Skeletal muscle tissue (tissue), 4 donors: Measurements from ENCODE around the gene DHX34. TPM values are rescaled to one million over a fixed set of nuclear protein-coding genes. Genes with fewer than 3 reads are reported as not detected.
"Not testable (repeated sequence)": the region's sequence is repeated elsewhere in the genome, so short reads cannot be mapped to it uniquely, and the experiment has no call there.

Experiments used
- H3K27ac ChIP-seq: one replicate; pipeline ENCODE4 v1.7.0; 2013; ENCODE audit warnings: mild to moderate bottlenecking, low read depth, low read length, inconsistent platforms
- H3K27me3 ChIP-seq, 3 donors: one replicate each; pipeline ENCODE4 v1.7.0; 2013; ENCODE audit warnings: low read length in 3 of 3; ENCODE audit not compliant: control insufficient read depth in 3 of 3, insufficient read depth in 3 of 3
- H3K36me3 ChIP-seq, 3 donors: one replicate each; pipeline ENCODE4 v1.7.0; 2013; ENCODE audit warnings: low read length in 3 of 3; ENCODE audit not compliant: control insufficient read depth in 3 of 3, insufficient read depth in 3 of 3
- H3K4me1 ChIP-seq, 3 donors: one replicate each; pipeline ENCODE4 v1.7.0; 2013; ENCODE audit warnings: low read length in 3 of 3, mild to moderate bottlenecking in 3 of 3; ENCODE audit not compliant: control insufficient read depth in 3 of 3, insufficient read depth in 3 of 3
- H3K4me3 ChIP-seq, 3 donors: one replicate each; pipeline ENCODE4 v1.7.0; 2013; ENCODE audit warnings: low read length in 3 of 3
- H3K9ac ChIP-seq, 3 donors: one replicate each; pipeline ENCODE4 v1.7.0; 2013; ENCODE audit warnings: low read length in 3 of 3, mild to moderate bottlenecking in 3 of 3, moderate library complexity in 2 of 3, low read depth in 1 of 3
- H3K9me3 ChIP-seq, 3 donors: one replicate each; pipeline ENCODE4 v1.7.0; 2013; ENCODE audit warnings: low read length in 3 of 3; ENCODE audit not compliant: control insufficient read depth in 3 of 3
- total RNA-seq: library from RNA; depleted of rRNA; stranded (reverse); fragments of >200 nt; gene quantifications from one replicate; pipeline ENCODE4 v1.2.3, GENCODE V29; 2014
- donor health status: Osteomylitis.

DHX34 gene
- total RNA-seq, 1 donor from 2014 or later = 7.8 TPM

DNA sequence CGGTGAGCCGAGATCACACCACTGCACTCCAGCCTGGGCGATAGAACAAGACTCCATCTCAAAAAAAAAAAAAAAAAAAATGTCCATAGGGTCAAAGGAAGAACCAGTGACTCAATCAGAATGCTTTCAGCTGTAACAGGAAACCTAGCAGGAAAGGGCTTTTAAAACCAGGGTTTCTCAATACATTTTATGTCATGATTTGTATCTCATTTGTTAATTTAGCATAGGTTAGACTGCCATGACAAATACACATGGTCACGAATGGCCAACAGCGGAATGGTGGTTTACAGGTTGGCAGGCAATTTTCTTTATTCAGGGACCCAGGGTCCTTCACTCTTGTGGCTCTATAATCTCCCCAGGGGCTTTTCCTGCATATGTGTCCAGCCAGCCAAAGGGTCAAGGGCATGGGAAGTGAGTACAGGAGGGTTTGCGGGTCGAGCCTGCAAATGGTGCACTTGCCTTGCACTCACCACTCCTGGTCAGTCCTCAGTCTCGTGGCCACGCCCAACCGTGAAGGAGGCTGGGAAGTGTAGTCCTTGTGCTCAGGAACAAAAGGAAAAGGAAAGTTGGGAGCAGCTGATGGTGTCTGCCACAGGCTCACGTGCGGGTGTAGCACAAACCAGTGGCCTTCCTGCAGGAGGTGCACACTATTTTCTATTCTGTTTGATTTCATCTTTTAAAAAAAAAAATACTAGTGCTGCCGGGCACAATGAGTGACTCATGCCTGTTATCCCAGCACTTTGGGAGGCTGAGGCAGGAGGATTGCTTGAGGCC, 14.8 kb downstream of the DHX34 start:
- Histone ChIP-seq H3K9me3 (no peaks in the 10 kb centered on the region), H3K4me1 (no peaks in the 10 kb centered on the region), H3K27ac (no peak overlapping the region), H3K36me3 (peaks cover 41 to 51% (median 42%) of the 10 kb centered on the region in 3 donors), H3K4me3 (no peak overlapping the region), H3K27me3 (no peaks in the 10 kb centered on the region), H3K9ac (no peak overlapping the region)

DNA sequence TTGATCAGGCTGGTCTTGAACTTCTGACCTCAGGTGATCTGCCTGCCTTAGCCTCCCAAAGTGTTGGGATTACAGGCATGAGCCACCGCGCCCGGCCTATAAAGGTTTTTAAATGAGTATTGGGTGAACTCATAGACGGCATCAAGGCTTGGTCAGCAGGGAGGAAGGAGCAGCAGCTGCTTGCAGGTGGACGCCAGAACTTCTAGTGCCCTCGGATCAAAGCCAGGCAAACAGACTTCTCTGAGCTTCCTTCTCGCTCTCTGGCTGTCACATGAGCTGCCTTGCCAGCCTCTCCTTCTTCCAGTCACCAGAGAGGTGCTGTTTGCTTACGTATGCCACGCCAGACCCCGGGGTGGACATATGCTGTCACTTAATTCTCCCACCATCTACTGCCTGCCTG, 16.3 kb downstream of the DHX34 start:
- H3K27ac ChIP-seq, H3K9me3 ChIP-seq, H3K27me3 ChIP-seq, H3K9ac ChIP-seq, H3K4me1 ChIP-seq, H3K4me3 ChIP-seq: not testable (repeated sequence)
- H3K36me3 ChIP-seq = peaks cover 42 to 51% (median 43%) of the 10 kb centered on the region in 3 donors

DNA sequence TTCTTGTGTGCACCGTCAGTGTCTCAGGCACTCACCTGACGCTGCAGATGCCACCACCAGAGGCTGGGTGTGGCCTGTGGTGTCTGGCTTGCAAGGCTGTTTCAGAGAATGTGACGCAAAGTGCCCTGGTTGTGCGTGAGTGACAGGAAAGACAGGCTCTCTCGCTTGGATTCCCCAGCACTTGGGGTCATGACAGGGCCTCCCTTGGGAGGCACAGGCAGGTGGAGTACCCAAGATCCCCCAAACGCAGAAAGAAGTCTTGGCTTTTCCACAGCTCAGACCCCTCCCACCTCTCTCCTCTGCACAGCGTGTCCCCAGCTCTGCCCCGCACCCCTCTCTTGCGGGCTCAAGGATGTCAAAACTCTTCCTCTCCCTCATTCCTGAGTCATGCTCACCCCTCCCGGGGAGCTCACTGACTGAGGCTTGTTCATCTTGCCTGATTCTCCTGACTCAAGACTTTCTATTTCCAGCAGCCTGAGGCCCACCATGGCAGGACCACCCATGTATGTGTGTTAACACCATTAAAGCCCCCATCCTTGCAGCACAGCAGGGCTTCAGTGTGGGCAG, 21.0 kb downstream of the DHX34 start:
- Histone ChIP-seq H3K9ac (no peak overlapping the region), H3K4me1 (no peaks in the 10 kb centered on the region), H3K9me3 (no peaks in the 10 kb centered on the region), H3K36me3 (peaks cover 34 to 49% (median 43%) of the 10 kb centered on the region in 3 donors), H3K4me3 (no peak overlapping the region), H3K27me3 (no peaks in the 10 kb centered on the region), H3K27ac (no peak overlapping the region)

DNA sequence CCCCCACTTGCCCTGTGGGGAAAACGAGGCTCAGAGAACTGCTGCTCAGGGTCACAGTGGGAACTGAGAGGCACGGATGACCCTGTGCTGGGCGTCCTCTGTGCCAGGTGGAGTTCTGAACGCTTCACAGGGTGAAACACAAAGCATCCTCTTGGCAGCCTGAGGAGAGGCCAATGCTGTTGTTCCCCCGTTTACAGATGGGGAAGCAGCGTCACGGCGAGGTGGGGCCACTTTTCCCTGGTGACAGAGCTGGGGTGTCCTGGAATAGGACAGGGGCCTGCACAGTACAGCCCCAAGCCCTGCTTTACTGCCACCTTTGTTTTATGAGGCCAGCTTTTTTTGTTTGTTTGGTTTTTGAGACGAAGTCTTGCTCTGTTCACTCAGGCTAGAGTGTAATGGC, 22.1 kb downstream of the DHX34 start:
- Histone ChIP-seq H3K9me3 (no peaks in the 10 kb centered on the region), H3K27me3 (no peaks in the 10 kb centered on the region), H3K4me1 (no peaks in the 10 kb centered on the region), H3K4me3 (no peak overlapping the region), H3K27ac (no peak overlapping the region), H3K9ac (no peak overlapping the region), H3K36me3 (peaks cover 45 to 57% (median 49%) of the 10 kb centered on the region in 3 donors)

DNA sequence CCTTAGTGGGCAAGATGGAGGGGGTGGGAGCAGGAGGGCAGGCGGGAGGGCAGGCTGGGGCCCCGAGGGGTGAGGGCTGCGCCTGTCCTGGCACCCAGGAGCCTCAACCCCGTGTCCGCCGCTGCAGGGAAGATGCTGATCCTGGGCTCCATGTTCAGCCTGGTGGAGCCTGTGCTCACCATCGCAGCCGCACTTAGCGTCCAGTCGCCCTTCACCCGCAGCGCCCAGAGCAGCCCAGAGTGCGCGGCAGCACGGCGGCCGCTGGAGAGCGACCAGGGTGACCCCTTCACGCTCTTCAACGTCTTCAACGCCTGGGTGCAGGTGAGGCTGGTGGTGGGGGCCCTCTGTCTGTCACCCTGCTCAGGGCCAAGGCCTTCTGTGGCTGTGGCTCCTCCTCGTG, 23.5 kb downstream of the DHX34 start:
- Histone ChIP-seq H3K36me3 (peaks cover 56 to 61% (median 59%) of the 10 kb centered on the region in 3 donors), H3K4me3 (no peak overlapping the region), H3K9me3 (no peaks in the 10 kb centered on the region), H3K4me1 (peaks cover 0 to 7% (median 6%) of the 10 kb centered on the region in 3 donors), H3K27me3 (no peaks in the 10 kb centered on the region), H3K9ac (no peak overlapping the region), H3K27ac (no peak overlapping the region)

DNA sequence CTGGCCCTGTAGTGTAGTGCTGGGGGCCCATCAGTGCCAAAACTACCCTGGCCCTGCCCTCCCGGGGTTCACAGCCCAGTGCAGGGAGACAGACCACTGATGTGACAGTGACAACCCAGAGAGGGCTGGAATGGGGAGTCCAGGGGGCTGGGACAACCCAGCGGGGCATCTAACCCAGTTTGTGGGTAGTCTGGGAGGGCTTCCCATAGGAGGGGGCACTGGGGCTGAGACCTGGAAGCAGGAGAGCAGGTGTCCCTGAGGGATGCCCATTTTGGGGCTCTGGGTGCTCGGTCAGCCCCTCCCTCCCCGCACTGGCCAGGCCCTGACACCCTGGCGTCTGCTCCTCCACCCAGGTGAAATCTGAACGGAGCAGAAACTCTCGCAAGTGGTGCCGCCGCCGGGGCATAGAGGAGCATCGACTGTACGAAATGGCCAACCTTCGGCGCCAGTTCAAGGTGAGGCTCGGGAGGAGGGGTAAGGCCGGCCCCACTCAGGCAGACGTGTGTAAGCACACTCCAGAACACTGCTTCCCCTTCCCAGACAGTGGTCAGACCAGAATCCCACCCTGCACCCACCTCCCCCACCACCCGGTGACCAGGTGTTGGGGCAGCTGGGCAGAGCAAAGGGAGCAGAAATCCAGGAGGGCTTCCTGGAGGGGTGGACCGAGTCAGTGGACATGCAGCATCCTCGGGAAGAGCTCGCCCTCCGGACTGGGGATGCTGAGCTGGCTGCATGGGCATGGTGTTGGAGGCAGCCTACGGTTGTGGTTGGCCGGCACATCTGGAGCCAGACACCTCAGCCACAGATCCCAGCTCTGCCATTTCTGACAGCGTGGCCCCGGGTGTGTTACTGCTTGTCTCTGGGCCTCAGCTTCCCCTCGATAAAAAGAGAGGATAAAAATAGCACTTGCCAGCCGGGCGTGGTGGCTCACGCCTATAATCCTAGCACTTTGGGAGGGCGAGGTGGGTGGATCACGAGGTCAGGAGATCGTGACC, 24.4 kb downstream of the DHX34 start:
- Histone ChIP-seq H3K27me3 (no peaks in the 10 kb centered on the region), H3K9ac (no peak overlapping the region), H3K36me3 (peaks cover 61 to 65% (median 65%) of the 10 kb centered on the region in 3 donors), H3K27ac (no peak overlapping the region), H3K9me3 (no peaks in the 10 kb centered on the region), H3K4me3 (no peak overlapping the region), H3K4me1 (peaks cover 0 to 10% (median 7%) of the 10 kb centered on the region in 3 donors)

DNA sequence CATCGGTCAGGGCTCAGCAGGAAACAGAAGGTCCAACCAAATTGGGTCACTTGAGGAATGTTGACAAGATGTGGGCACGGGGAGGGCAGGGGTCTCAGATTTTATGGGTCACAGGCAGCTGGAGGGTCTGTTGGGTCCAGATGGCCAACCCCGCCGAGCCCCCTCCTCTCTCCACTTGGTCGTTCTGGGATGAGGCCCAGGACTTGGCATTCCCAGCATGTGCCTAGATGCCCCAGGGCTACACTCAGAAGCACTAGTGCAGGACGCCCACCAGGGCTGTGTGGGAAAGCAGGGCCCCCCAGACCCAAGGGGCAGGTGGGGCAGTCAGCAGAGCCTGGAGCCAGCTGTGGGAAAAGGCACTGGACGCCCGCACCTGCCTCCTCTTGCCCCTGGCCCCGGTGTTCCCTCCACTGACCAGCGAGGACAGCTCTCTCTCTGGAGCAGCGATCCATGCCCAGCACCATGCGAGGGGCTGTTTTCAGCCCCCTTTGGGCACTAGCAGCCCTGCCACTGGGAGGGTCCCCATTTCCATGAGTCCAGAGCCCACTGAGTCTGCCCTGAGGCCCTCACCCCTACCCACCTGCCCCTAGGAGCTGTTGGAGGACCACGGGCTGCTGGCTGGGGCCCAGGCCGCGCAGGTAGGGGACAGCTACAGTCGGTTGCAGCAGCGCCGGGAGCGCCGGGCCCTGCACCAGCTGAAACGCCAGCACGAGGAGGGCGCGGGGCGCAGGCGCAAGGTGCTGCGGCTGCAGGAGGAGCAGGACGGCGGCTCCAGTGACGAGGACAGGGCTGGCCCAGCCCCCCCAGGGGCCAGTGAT, 26.0 kb downstream of the DHX34 start:
- H3K27ac ChIP-seq = no peak overlapping the region
- peaks cover 54 to 56% (median 55%) of the 10 kb centered on the region in 3 donors for H3K36me3 ChIP-seq
- H3K9ac ChIP-seq = no peak overlapping the region
- H3K9me3 ChIP-seq = no peaks in the 10 kb centered on the region
- no peak overlapping the region for H3K4me3 ChIP-seq
- no peaks in the 10 kb centered on the region for H3K27me3 ChIP-seq
- H3K4me1 ChIP-seq = peaks cover 9 to 21% (median 13%) of the 10 kb centered on the region in 3 donors

DNA sequence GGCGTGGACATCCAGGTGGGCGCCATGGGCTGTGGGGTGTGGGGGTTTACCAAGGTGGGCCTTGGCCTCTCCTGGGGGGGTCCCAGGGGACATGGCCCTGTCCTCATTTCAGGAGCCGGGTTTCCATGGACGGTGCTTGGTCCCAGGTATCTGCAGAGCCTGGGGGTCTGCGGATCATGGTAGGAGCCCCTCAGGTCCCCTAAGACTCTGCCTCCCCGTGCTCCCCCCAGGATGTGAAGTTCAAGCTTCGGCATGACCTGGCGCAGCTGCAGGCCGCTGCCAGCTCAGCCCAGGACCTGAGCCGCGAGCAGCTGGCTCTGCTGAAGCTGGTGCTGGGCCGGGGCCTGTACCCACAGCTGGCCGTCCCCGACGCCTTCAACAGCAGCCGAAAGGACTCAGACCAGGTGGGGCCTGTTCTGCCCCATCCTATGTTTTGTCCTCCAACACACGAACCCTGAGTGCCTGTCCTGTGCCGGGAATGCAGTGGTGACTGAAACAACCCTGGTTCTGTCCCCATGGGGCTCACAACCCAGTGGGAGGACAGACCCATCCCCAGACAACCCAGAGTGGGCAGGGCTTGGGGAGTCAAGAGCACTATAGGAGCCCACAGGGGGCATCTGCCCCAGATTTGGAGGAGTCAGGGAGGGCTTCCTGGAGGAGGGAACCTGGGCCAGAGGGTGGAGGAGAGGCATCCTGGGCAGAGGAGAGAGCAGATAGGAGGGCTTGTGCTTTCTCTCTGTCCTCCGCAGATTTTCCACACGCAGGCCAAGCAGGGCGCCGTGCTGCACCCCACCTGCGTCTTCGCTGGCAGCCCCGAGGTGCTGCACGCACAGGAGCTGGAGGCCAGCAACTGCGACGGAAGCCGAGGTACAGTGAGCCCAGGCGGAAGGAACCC, 26.8 kb downstream of the DHX34 start:
- no peaks in the 10 kb centered on the region for H3K27me3 ChIP-seq
- no peak overlapping the region for H3K9ac ChIP-seq
- H3K4me1 ChIP-seq = peaks cover 9 to 21% (median 15%) of the 10 kb centered on the region in 3 donors
- H3K9me3 ChIP-seq = no peaks in the 10 kb centered on the region
- H3K36me3 ChIP-seq = peaks cover 54 to 57% (median 57%) of the 10 kb centered on the region in 3 donors
- no peak overlapping the region for H3K4me3 ChIP-seq
- H3K27ac ChIP-seq = no peak overlapping the region
